AG09309 (cell line): Measurements from ENCODE around the gene B3GNT5.

Experiments used
- DNase-seq: peaks from one replicate; pipeline ENCODE4 v3.0.0-alpha.2; 2010; ENCODE audit warnings: low read depth
- H3K4me3 ChIP-seq: 2 replicates; pipeline ENCODE4 v1.5.1; 2011; ENCODE audit warnings: mild to moderate bottlenecking, low read depth, low read length, moderate library complexity; ENCODE audit not compliant: control insufficient read depth
- CTCF ChIP-seq: IDR thresholded peaks from 2 replicates; pipeline ENCODE4 v1.5.1; 2011; ENCODE audit warnings: mild to moderate bottlenecking, low read depth, low read length, inconsistent platforms; ENCODE audit not compliant: insufficient read depth, control insufficient read depth; ENCODE audit errors: missing control alignments

B3GNT5 gene

GRCh38 chr3:183310936-183311335 lies 57.9 kb downstream of the B3GNT5 start:
- TF ChIP-seq CTCF = no peak
- DNase-seq = no peak
- H3K4me3 ChIP-seq = no peak overlapping the region

GRCh38 chr3:183312433-183312832 lies 59.4 kb downstream of the B3GNT5 start:
- no peak for DNase-seq
- H3K4me3 ChIP-seq = no peak overlapping the region

GRCh38 chr3:183313351-183313750 lies 60.3 kb downstream of the B3GNT5 start:
- TF ChIP-seq CTCF = no peak
- no peak for DNase-seq
- H3K4me3 ChIP-seq = no peak overlapping the region

More at GRCh38 chr3:183312433-183312832, 59.4 kb downstream of the B3GNT5 start:
- TF ChIP-seq CTCF = no peak

GRCh38 chr3:183313764-183314163 lies 60.7 kb downstream of the B3GNT5 start:
- no peak for DNase-seq
- TF ChIP-seq CTCF = no peak

GRCh38 chr3:183315739-183316138 lies 62.7 kb downstream of the B3GNT5 start:
- no peak for TF ChIP-seq CTCF
- no peak overlapping the region for H3K4me3 ChIP-seq
- DNase-seq = no peak

More at GRCh38 chr3:183313764-183314163, 60.7 kb downstream of the B3GNT5 start:
- H3K4me3 ChIP-seq = no peak overlapping the region

- H3K4me3 ChIP-seq = no peak overlapping the region
- no peak for TF ChIP-seq CTCF
Observed at GRCh38 chr3:183317271-183317670, 64.2 kb downstream of the B3GNT5 start.

More at GRCh38 chr3:183317271-183317670, 64.2 kb downstream of the B3GNT5 start:
- DNase-seq = no peak
